NCI-H82 treated with DMSO at 0.1 percent for 48 hours (cell line): ENCODE results near the gene ANKRD29.
"Not testable (repeated sequence)": the region's sequence is repeated elsewhere in the genome, so short reads cannot be mapped to it uniquely, and the experiment has no call there.

Source experiments
- DNase-seq: peaks from one replicate; lab custom pipeline; 2025; ENCODE audit not compliant: unreplicated experiment; lab: John Stamatoyannopoulos, UW

Gene ANKRD29

DNA sequence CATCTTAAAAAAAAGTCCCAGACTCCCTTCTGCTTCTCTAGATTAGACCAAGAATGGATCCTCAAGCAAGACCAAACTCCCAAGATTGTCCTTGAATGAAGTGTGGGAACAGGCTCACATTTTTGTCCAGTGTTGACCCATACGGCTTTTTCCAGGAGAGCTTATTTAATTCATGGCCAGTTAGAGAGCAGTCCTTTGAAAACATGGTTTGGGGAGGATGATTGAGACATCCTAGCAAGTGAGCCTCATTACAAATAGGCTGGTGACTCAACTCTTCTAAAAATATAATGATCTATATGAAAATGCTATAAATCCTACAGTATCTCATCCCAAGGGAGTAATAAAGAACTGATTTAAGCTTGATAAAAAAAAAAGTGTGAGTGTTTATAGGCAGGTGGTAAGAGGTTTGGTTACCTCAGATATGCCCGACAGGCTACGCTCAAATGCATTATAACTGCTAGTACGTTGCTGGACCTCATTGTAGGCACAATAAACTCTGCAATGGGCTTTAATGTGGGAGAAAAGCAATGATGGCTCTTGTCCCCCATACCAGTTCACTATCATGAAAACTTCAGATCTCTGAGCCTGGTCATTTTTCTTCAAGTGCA, 17.0 kb downstream of the ANKRD29 start:
- no peak for DNase-seq

GRCh38 chr18:23643815-23644490, 18.8 kb downstream of the ANKRD29 start:
- DNase-seq: no peak

DNA sequence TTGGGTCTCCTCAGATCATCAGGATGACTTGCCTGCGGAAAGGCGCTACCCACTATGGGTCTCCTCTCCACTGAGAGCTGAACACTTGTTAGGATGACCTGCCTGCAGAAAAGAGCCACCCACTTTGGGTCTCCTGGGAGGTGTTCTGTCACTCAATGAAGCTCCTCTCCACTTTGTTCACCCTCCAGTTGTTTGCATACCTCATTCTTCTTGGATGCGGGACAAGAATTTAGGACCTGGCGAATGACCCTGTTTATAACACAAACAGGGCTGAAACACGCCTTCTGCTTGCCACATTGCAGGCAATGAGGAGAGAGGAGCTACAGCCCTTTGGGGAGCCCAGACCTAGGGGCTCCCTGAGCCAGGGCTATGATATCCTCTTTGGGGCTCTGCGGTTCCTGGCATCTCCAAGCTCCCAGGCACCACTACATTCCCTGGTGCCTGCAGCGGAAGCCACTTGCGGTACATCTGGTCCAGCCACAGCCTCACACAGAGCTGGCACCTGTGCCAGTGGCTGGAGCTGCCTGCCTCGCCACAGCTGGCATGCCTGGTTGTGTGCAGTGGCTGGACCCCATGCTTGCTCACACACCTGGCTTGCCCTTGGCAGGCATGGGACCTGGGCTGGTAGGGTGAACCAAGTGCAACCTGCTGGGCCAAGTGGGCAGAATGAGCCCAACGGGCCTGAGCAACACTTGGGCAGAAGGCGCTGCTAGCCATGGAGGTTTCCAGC, 20.6 kb downstream of the ANKRD29 start:
- no peak for DNase-seq

DNA sequence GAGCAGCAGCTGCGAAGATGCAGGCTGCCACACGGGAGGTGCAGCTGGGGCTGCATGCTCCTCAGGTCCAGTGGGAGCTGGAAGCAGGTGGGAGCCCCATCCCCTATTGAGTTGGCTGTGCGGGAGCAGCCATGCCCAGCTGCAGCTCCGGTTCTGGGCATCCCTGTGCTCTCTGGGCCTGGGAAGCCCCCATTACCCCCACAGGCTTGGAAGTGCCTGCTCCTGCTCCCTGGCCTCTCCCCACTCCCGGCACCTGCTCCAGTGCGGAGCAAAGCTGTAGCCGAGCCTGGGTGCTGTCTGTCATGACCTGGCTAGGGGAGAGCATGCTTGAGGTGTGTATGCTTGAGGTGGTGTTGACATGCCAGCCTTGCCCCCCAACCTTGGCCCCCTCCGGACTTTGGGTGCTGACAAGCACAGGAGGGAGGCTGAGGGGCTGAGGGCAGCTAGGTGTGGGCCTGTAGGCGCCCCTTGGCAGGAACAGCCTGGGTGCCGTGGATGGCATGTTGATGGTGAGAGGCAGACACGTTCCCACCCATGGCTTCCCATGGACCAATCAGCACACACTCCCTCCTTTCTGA, 21.5 kb downstream of the ANKRD29 start:
- no peak for DNase-seq

DNA sequence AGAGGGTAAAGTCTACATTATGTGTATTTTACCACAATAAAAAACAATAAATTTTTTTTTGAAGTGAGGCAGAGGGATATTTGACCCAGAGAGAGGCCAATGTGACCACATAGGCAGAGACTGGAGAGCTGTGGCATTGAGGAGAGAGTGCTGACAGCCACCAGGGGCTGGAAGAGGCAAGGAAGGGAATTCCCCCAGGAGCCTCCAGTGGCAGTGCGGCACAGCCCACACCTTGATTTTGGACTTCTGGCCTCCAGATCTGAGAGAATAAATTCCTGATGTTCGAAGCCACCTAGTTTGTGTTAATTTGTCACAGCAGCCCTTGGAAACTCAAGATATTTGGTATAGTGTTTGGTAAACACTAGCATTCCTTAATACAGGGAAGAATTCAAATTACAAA, 22.7 kb downstream of the ANKRD29 start:
- DNase-seq: no peak

DNA sequence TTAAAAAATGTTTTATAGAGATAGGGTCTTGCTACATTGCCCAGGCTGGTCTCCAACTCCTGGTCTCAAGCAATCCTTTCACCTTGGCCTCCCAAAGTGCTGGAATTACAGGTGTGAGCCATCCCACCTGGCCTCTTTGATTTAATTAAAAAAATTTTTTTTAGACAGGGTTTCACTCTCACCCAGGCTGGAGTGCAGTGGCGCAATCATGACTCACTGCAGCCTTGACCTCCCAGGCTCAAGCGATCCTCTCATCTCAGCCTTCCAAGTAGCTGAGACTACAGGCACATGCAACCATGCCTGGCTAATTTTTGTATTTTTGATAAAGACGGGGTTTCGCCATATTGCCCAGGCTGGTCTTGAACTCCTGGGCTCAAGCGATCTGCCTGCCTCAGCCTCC, 26.3 kb downstream of the ANKRD29 start:
- not testable (repeated sequence) for DNase-seq

- no peak for DNase-seq
These were observed 26.7 kb downstream of the ANKRD29 start for GRCh38 chr18:23636071-23636399.

- DNase-seq: no peak
These were observed 27.2 kb downstream of the ANKRD29 start for GRCh38 chr18:23635283-23636070.

- DNase-seq: no peak
These were observed 28.0 kb downstream of the ANKRD29 start for GRCh38 chr18:23634692-23635091.

- DNase-seq: no peak
These were observed 30.1 kb downstream of the ANKRD29 start for GRCh38 chr18:23632615-23633014.

GRCh38 chr18:23631746-23632145, 31.0 kb downstream of the ANKRD29 start:
- DNase-seq: no peak

DNA sequence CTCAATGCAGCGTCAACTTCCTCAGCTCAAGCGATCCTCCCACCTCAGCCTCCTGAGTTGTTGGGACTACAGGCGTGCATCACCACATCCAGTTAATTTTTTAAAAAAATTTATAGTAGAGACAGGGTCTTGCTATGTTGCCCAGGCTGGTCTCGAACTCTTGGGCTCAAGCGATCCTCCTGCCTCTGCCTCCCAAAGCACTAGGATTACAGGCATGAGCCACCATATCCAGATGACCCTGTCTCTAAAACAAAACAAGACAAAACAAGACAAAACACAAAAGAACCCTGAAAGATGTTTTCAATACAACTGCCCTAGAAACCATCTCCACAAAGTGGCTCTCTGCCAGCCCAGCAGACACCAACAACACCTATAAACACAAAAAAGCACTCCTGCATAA, 31.4 kb downstream of the ANKRD29 start:
- DNase-seq: no peak

- DNase-seq: no peak
These were observed 33.2 kb downstream of the ANKRD29 start for GRCh38 chr18:23629444-23629946.

DNA sequence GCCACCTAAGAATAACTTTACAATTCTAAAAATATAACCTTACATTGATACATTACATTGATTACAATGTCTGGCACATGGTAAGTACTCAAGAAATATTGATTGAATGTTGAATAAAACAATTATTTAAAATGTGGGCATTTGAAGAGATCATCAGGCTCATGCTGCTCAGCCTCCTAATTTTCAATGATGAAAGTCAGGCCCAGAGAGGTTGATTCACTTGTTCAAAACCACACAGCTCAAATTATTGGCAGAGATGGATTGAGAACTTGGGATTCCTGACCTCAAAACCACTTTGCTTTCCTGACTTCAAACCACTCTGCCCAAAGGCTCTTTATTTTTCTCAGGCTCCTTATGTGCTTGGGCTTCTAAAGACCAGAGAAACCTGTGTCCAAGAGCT, 34.7 kb downstream of the ANKRD29 start:
- no peak for DNase-seq

DNA sequence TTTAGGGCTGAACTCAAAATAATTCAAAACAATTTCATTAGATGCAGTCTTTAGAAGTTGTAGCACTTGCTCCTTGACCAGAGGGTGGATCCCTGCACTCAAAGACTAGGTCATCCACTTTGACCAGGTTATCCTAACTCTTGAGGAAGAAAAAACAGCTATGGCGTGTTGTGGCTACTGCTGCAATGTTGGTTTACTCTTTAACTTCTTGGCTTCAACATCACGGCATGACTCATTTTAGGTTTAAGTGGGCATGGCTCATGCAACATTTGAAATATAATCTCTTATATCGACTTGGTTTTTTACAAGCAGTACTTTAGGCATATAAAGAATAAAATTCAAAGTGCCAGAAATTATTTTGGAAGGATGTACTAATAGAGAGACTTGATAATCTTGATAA, 35.4 kb downstream of the ANKRD29 start:
- DNase-seq: no peak

GRCh38 chr18:23626451-23627279, 36.0 kb downstream of the ANKRD29 start:
- DNase-seq: no peak

DNA sequence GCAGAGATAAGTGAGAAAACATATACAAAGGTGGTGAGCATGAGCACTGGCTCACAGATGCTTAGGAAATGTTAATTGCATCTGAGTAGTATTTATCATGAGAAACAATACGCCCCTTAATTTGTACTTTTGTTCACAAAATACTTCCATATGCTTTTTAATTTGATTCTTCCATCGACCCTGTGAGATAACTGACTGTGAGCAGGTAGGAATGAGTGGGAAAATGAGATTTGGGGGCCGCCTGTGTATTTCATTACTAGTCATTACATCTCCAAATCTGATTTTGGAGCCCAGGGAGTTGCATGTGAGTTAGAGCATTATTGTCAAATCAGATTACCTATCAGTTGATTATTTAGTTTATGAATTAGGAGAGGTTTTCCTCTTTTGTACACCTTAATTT, 39.7 kb downstream of the ANKRD29 start:
- no peak for DNase-seq

DNA sequence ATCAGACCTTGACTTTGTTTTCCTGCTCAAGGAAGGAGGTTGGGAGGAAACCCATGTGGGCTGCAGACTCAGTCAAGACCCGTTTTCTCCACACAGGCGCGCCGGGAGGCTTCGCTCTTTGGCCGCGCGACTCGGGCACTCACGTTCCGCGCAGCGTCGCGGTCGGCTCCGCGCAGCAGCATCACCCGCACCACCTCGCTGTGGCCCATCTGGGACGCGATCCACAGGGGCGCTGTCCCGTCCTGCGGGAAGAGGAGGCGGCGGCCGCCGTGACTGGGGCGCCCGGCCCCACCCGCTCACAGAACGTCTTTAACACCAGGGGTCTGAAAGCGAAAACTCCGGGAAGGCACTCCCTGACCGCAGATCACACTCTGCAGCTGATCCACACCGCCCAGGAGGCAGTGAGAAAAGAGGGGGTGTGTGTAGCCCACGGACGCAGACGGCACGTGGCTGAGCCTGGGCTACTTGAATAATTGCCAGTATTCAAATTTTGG, 43.3 kb downstream of the ANKRD29 start:
- no peak for DNase-seq

GRCh38 chr18:23618862-23619387, 43.8 kb downstream of the ANKRD29 start:
- no peak for DNase-seq
